ENCODE measurements around the gene RTL9. TPM values are rescaled to one million over a fixed set of nuclear protein-coding genes. Genes with fewer than 3 reads are reported as not detected.

The RTL9 gene
- total RNA-seq, 1 donor from 2014 or later, result 0.05 TPM

DNA sequence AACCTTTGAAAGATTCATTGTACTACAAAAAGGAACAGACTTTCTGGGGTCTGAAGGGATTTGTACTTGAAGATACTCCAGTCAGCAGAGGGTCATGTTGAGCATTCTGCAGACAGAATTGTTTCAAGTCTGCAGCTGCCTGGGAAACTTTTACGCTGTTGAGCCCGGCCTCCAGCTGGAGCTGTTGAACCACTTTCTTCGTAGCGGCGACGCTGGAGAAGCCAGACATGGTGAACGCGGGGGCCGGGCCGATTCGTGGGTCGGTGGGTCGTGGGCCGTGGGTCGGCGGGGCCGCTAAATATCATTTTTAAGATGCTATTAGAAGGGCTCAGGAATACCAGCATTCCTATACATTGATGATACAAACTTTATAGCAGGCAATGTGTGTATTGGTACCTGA is 12.0 kb upstream of the RTL9 start:
- Mint-ChIP-seq H3K36me3 (ENCODE audit: unreplicated experiment) (no peaks in the 10 kb centered on the region), H3K4me1 (ENCODE audit: unreplicated experiment) (peaks cover under 1% of the 10 kb centered on the region), H3K9me3 (ENCODE audit: unreplicated experiment) (peaks cover 3% of the 10 kb centered on the region), H3K4me3 (ENCODE audit: unreplicated experiment) (no peak overlapping the region), H3K27ac (ENCODE audit: unreplicated experiment) (no peak overlapping the region), H3K27me3 (ENCODE audit: unreplicated experiment) (peaks cover 28% of the 10 kb centered on the region)
- TF ChIP-seq, protein P1, sequence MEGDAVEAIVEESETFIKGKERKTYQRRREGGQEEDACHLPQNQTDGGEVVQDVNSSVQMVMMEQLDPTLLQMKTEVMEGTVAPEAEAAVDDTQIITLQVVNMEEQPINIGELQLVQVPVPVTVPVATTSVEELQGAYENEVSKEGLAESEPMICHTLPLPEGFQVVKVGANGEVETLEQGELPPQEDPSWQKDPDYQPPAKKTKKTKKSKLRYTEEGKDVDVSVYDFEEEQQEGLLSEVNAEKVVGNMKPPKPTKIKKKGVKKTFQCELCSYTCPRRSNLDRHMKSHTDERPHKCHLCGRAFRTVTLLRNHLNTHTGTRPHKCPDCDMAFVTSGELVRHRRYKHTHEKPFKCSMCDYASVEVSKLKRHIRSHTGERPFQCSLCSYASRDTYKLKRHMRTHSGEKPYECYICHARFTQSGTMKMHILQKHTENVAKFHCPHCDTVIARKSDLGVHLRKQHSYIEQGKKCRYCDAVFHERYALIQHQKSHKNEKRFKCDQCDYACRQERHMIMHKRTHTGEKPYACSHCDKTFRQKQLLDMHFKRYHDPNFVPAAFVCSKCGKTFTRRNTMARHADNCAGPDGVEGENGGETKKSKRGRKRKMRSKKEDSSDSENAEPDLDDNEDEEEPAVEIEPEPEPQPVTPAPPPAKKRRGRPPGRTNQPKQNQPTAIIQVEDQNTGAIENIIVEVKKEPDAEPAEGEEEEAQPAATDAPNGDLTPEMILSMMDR (IDR thresholded peaks at IDR 0.05), result peak; percentile 25
- DNase-seq (ENCODE audit: extremely low spot score, unreplicated experiment), result no peak

GRCh38 chrX:110359273-110359672 is 625 bp downstream of the RTL9 start:
- DNase-seq (ENCODE audit: extremely low spot score, unreplicated experiment), result no peak
- H3K27me3 Mint-ChIP-seq (ENCODE audit: unreplicated experiment), result peaks cover 15% of the 10 kb centered on the region
- peaks cover 6% of the 10 kb centered on the region for H3K9me3 Mint-ChIP-seq (ENCODE audit: unreplicated experiment)
- TF ChIP-seq, protein P1 (IDR thresholded peaks at IDR 0.05), result no peak
- no peaks in the 10 kb centered on the region for H3K4me1 Mint-ChIP-seq (ENCODE audit: unreplicated experiment)
- H3K36me3 Mint-ChIP-seq (ENCODE audit: unreplicated experiment), result peaks cover 2% of the 10 kb centered on the region
- H3K4me3 Mint-ChIP-seq (ENCODE audit: unreplicated experiment), result no peak overlapping the region
- H3K27ac Mint-ChIP-seq (ENCODE audit: unreplicated experiment), result no peak overlapping the region

DNA sequence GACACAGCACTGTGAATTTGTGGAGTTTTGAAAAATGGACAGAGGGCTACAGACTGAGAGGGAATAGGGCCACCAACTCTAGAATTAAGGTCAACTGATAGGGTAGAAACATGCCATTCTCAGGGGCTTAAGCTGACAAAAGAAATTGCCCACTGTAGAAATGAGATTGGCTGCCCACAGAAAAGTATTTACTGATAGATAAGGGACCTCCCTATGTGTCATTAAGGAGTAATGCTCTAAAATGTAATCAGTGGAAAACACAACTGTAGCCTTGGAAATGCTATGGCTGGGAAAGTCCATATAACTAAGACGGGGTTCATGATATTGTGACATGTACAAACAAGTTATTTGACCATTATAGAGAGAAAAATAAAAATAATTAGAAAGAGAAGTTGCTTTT is 4.6 kb downstream of the RTL9 start:
- Mint-ChIP-seq H3K4me1 (ENCODE audit: unreplicated experiment) (no peaks in the 10 kb centered on the region), H3K36me3 (ENCODE audit: unreplicated experiment) (no peaks in the 10 kb centered on the region), H3K4me3 (ENCODE audit: unreplicated experiment) (no peak overlapping the region), H3K27me3 (ENCODE audit: unreplicated experiment) (peaks cover 11% of the 10 kb centered on the region), H3K9me3 (ENCODE audit: unreplicated experiment) (no peaks in the 10 kb centered on the region), H3K27ac (ENCODE audit: unreplicated experiment) (no peak overlapping the region)
- TF ChIP-seq, protein P1 (IDR thresholded peaks at IDR 0.05), result no peak
- no peak for DNase-seq (ENCODE audit: extremely low spot score, unreplicated experiment)

- Mint-ChIP-seq H3K27me3 (ENCODE audit: unreplicated experiment) (peaks cover 1% of the 10 kb centered on the region), H3K36me3 (ENCODE audit: unreplicated experiment) (no peaks in the 10 kb centered on the region), H3K27ac (ENCODE audit: unreplicated experiment) (no peak overlapping the region), H3K4me3 (ENCODE audit: unreplicated experiment) (no peak overlapping the region), H3K4me1 (ENCODE audit: unreplicated experiment) (peaks cover 1% of the 10 kb centered on the region), H3K9me3 (ENCODE audit: unreplicated experiment) (no peaks in the 10 kb centered on the region)
- TF ChIP-seq, protein P1 (IDR thresholded peaks at IDR 0.05), result no peak
- DNase-seq (ENCODE audit: extremely low spot score, unreplicated experiment), result no peak
These were observed 14.7 kb downstream of the RTL9 start for GRCh38 chrX:110373310-110373709.

DNA sequence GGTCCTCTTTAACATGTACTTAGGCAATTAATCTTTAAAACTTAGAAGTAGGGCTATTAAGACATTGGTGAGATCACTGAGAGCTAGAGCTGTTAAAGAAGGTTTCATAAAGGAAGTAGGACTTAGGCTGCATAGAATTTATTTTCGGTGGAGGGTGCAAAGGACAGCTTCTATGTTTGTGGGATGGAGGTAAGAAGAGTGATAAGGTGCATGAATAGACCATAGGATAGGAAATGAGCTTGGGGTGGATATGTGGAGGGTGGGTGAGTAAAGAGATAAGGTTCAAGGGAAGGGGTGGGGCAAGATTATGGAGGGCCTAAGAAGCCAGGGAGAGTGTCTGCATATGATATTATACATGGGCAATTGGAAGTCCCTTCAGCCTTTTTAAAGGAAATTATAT is 15.9 kb downstream of the RTL9 start:
- peaks cover 4% of the 10 kb centered on the region for H3K4me1 Mint-ChIP-seq (ENCODE audit: unreplicated experiment)
- no peak overlapping the region for H3K27ac Mint-ChIP-seq (ENCODE audit: unreplicated experiment)
- DNase-seq (ENCODE audit: extremely low spot score, unreplicated experiment), result no peak
- no peak overlapping the region for H3K4me3 Mint-ChIP-seq (ENCODE audit: unreplicated experiment)
- H3K36me3 Mint-ChIP-seq (ENCODE audit: unreplicated experiment), result no peaks in the 10 kb centered on the region
- no peaks in the 10 kb centered on the region for H3K27me3 Mint-ChIP-seq (ENCODE audit: unreplicated experiment)
- TF ChIP-seq, protein P1 (IDR thresholded peaks at IDR 0.05), result no peak
- no peaks in the 10 kb centered on the region for H3K9me3 Mint-ChIP-seq (ENCODE audit: unreplicated experiment)
